ENCODE measurements around the gene PID1.

The PID1 gene

GRCh38 chr2:229164545-229165249 is 106.4 kb downstream of the PID1 start:
- no peak for DNase-seq (ENCODE audit: low spot score)

DNA sequence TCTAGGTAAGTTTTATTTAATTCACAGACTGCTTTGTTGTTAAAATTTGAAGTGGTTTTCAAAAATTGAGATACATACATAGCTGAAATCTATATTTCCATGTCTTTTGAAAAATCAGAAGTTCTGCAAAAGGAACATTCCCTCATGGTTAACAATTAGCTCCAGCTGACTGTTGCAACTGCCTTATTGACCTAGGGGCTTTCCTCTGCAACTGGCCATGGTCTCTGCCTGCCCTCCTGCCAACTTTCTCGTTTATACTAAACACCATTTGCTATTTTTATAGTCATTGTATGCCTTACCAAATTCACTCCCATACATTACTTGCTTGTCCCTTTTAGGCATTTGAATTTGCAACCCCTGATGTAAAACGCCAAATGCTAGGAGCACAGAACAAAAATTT is 107.2 kb downstream of the PID1 start:
- DNase-seq (ENCODE audit: low spot score), result no peak

- no peak for DNase-seq (ENCODE audit: low spot score)
Measured at GRCh38 chr2:229162015-229162414, 109.1 kb downstream of the PID1 start.

DNA sequence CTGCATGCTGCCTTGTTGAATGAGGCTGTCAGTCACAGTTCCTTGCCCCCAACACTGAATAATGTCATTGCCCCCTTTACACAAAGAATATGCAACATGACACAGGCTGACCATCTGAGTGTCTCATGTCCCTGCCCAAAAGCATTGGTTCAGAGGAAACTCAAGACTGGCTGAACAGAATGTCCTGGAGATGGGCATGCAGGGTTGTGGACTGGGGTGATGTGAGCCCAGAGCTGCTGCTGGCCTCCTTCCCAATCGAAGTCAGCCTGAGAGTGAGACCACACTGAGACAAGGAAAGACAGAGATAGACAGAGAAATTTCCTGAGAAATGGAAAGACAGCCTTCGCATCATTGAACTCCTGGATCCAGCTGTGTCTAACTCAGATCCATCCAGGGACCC is 110.1 kb downstream of the PID1 start:
- DNase-seq (ENCODE audit: low spot score), result no peak

DNA sequence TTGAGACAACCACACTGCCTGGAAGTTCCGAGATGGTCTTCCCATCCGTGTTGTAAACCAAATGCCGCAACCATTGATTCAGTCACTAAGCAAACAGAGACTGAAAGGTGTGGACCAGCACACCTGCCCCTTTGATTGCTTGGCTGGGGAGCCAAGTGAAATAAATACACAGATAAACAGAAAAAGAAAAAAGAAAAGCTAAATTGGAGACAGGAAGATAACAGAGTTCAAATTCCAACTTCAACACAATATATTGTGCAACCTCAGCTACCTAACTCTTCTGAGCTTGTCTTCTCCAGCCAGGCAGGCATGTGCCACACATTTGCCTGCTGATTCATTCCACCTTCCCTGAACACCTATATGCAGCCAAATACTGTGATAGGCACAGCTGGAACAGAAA is 110.9 kb downstream of the PID1 start:
- no peak for DNase-seq (ENCODE audit: low spot score)

DNA sequence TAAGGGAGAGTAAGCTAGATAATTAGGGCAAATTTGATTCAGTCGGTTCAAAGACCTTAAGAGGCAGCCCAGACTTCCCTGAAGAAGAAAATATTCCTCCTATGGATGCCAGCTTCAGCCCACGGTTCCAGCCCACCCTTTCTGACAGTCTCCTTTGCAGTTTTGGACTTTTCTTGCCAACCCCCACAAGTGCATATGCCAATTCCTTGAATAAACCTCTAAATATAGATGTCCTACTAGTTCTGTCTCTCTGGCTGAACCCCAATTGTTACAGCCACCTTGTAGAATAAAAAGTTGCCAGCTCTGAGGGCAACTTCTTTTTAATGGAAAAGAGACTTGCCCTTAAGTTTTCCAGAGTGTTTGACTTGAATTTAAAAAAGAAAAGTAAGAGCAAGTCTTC is 111.7 kb downstream of the PID1 start:
- no peak for DNase-seq (ENCODE audit: low spot score)

- DNase-seq (ENCODE audit: low spot score), result no peak
Measured at GRCh38 chr2:229154381-229154780, 116.7 kb downstream of the PID1 start.

DNA sequence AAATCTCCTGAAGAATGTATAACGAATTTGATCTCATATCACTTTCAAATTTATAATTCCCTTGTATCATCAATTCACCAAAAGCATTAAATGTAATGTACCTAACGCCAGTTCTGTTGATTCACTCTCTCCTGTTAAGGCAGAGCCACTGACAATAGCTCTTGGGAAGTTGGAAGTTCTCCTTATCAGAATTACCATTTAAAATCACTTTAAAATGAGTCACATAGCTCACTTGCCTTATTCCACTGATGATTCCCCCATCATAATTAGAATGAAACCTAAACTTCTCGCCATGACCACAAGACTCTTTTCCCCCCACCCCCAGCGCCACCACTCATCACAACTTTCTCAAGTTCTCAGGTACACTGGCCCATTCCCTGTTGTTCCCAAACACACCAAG is 117.1 kb downstream of the PID1 start:
- no peak for DNase-seq (ENCODE audit: low spot score)

- no peak for DNase-seq (ENCODE audit: low spot score)
Measured at GRCh38 chr2:229153267-229153666, 117.8 kb downstream of the PID1 start.

GRCh38 chr2:229152674-229153073 is 118.4 kb downstream of the PID1 start:
- no peak for DNase-seq (ENCODE audit: low spot score)

- no peak for DNase-seq (ENCODE audit: low spot score)
Measured at GRCh38 chr2:229150317-229150716, 120.8 kb downstream of the PID1 start.

- no peak for DNase-seq (ENCODE audit: low spot score)
Measured at GRCh38 chr2:229141424-229142025, 129.6 kb downstream of the PID1 start.

GRCh38 chr2:229137639-229138038 is 133.4 kb downstream of the PID1 start:
- no peak for DNase-seq (ENCODE audit: low spot score)

DNA sequence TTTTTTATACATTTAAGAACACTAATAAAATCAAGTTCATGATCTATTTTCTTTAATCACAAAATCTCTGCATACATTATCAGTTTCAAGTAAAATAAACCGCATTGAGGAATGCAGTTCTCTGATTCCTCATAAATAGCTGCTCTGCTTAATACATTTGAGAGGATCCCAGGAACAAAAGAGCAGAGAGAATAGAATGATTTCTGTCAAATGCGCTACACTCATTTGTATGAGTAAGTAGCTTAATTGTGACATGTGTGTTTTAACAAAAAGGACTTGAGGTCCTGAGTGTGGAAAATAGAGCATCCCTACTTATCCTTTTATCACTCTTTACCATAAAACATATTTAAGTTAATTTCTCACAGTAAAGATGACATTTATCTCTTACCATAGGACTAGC is 134.0 kb downstream of the PID1 start:
- no peak for DNase-seq (ENCODE audit: low spot score)

DNA sequence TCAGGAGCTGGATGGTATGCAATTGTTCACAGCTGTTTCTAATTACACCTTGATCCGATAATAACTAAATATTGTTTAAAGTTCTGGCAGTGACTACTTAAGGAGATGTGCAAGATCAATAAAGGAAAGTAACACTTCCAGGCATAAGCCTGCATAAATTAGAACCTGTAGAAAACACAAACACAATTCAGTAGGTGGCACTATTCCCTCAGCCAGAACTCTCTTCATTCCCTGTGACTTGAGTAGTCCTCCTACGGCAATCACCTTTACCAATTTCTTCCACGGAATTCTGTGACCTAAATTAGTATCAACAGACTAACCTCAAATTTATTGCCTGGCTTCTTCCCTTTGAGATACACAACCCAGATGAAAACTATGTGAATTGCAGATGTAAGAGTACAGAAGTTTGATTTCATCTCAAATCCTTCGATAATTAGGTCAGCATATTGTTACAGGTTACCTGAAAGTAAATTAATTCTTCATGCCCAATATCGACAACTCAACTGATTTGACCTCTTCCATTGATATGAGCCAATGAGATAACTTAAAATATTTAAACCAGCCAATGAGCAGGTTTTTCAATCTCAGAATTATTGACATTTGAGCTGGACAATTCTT is 137.8 kb downstream of the PID1 start:
- DNase-seq (ENCODE audit: low spot score), result peak; percentile 39

DNA sequence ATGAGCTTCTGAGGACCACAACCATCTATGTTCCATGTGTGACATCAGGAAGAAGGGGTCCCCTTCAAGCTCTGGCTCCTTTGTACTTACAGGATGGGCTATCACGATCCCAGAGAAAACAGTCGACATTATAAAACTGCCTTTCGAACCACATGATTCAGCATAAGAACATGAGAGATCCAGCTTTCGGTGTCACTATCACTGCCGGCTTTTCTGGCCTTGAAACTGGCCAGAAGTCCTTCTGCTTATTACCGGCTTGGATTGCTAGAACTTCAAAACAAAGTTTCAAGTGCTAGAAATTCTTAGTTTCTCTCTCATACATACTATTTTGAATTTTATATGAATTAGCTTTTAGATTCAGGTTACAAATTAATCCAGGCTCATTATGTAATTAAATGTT is 138.9 kb downstream of the PID1 start:
- DNase-seq (ENCODE audit: low spot score), result no peak

DNA sequence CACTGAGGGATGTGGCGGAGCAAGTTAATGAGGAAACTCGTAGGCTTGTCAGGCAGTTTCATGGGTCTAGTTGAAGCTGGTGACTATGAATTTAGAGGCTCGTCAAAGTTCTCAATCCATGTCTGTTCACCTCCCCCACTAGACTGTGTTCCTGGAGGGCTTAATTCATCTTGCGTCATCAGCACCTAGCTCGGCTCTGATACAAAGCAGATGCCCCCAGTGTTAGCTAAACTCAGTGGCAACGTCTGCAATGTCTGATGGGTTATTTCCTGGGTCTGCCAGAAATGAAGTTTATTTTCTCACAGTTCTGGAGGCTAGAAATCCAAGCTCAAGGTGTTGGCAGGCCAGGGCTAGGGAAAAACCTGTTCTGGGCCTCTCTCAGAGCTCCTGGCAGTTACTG is 140.6 kb downstream of the PID1 start:
- no peak for DNase-seq (ENCODE audit: low spot score)

DNA sequence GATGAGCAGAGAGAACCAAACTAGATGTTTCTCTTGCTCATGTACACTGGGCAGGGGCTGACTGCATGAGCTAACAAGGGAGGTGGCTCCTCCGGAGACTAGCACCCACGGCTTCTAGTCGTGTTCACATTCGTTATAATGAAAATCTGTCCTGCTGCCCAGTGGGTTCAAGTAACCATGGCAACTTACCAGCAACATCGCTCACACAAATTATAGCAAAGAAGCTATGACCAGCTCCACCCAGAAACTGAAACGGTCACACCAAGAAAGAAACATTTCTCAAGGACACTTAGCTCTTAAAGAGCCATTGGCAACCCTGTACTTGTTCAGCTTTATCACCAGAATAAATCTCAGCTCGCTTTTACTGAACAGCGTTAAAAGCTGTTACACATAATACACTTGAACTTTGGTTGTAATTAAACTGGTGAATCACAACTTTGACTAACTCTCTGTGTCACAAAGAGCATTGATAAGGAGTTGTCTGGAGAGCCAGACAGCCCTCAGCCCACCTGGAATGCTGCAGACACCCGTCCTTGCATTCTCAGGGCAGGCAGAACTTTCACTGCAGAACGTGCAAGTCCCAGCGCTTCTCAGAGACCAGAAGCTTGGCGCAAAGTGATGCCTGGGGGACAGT is 141.2 kb downstream of the PID1 start:
- DNase-seq (ENCODE audit: low spot score), result no peak

- no peak for DNase-seq (ENCODE audit: low spot score)
Measured at GRCh38 chr2:229127471-229127870, 143.6 kb downstream of the PID1 start.

- DNase-seq (ENCODE audit: low spot score), result no peak
Measured at GRCh38 chr2:229126066-229126465, 145.0 kb downstream of the PID1 start.

DNA sequence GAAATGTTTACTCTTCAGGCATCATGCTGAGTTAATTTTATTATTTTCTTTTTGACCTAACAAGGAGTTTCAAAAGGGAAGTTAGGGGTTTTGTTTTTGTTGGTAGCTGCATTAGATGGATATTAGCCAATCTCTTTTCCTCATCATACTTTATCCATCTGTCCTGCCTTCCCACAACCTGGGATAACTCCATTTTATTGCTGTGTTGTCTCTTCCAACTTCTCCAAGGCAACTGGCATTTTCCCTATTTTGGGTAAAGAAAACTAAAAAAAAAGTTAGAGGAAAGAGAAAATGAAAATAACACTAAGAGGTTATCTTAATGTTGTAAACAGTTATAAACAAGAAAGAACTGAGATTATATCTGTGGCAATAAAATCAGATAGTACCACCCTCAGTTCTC is 147.0 kb downstream of the PID1 start:
- no peak for DNase-seq (ENCODE audit: low spot score)

- no peak for DNase-seq (ENCODE audit: low spot score)
Measured at GRCh38 chr2:229118927-229119326, 152.2 kb downstream of the PID1 start.

GRCh38 chr2:229118336-229118735 is 152.8 kb downstream of the PID1 start:
- DNase-seq (ENCODE audit: low spot score), result no peak

Data from globus pallidus (tissue), 1 donor.